GM21381 (cell line): ENCODE data around the gene TCP11L2.
"Not testable (repeated sequence)": the region's sequence is repeated elsewhere in the genome, so short reads cannot be mapped to it uniquely, and the experiment has no call there.

Source experiments
- ATAC-seq: cut with Tn5 transposase; IDR thresholded peaks from one replicate; pipeline ENCODE4 v1.9.1; 2021; ENCODE audit warnings: mild to moderate bottlenecking, moderate library complexity; ENCODE audit not compliant: unreplicated experiment

The TCP11L2 gene

DNA sequence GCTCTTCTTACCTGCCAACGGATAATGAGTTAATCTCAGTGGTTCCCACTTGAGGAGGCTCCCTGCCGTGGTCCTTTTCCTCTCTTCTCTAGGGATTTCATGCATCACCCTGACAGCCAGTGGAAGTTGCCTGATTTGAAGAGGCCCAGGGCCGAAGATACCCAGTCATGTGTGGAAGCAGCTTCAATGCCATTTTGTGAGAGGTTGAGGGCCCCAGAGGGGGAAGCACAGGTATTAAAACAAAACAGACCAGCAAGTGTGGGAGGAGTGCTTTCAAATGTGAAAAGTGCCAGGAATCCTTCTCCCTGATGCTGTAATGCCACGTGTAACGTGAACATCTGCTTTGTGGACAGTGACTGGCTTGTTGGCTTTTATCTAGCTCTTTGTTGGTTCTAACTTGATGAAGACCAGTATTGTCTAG, 1.5 kb downstream of the TCP11L2 start:
- ATAC-seq: no peak

DNA sequence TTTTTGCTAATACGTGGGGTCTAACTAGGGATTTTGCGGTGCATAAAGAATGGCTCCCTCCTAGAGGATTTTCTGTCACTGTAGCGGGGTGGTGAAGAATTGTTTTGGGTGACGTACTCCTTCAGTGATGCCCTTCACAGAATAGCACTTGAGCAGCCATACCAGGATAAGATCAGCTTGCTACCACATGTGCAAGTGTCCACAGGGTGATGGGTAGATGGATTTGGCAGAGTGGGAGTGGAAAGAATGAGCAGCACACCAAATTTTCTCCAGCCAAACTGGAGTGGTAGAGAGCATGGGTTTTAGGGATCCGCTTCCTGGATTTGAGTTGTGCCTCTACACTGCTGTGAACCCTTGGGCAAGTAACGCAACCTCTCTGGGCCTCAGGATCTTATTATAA, 2.3 kb downstream of the TCP11L2 start:
- ATAC-seq: no peak

DNA sequence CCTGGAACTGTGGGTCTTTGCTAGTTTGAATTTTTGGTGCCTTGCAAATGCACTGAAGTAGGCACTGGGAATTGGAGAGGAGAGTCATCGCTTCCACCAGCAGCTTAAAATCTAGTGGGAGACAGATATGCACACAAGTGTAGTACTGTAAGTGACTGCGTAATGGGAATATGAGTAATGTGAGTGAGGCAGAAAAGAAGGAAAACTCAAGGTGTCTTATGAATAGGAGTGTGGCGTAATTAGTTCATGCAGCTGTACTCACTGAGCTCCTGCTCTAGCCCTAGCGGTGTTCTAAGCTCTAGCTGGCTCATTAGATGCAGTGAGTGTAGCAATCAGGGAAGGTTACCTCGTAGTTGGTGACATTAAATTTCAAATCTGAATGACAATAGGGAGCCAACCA, 2.8 kb downstream of the TCP11L2 start:
- ATAC-seq: no peak

DNA sequence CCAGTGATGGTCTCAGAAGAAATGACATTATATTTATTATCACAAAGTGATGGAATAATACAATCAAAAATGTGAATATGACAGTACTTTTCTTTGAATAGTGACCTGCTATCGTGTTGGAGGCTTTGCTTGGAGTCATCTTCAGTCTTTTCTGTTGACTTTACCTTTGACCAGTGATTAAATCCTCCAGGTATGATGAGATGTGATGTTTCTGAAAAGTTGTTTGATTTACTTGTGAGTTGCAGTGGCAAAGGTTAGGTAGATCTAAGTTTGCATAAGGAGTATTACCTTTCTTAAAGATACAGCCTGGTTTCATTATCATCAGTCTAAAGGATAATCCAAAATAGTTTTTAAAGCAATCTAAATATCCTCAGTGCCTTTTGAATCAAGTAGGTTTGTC, 4.6 kb downstream of the TCP11L2 start:
- no peak for ATAC-seq

DNA sequence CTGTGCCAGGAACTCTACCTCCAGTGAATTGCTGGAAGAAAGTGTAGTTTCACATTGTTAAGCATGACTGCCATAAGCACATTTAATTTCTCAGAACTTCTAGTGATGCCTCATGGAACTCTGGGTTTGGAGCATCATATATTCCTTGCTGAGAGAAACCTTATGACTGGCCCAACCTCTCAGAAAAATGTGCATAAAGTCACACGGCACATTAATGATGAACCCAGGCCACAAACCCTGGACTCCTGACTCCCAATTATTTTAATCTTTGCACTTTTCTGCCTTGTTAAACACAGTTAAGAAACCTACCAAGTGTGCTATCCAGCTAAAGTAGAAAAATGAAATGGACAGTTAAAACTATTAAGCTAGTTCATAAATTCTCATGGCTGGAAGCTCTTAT, 5.6 kb downstream of the TCP11L2 start:
- ATAC-seq: no peak

DNA sequence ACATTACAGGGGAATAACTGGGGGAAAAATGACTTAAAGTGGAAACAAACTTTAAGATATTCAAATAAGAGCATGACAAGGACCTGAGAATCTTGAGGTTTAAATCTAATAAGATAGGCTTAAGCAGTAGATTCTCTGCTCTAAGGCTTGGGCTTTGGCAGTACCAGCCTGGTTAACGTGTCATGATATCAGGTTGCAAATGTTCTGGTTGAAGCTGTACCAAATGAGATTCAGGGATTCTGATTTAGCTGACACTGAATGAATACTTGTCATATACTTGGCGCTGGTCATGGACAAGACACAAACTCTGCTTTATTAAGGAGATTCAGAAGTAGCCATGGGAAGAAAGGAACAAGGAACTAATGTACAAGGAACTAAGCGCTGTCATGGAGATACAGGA, 6.1 kb downstream of the TCP11L2 start:
- ATAC-seq: no peak

DNA sequence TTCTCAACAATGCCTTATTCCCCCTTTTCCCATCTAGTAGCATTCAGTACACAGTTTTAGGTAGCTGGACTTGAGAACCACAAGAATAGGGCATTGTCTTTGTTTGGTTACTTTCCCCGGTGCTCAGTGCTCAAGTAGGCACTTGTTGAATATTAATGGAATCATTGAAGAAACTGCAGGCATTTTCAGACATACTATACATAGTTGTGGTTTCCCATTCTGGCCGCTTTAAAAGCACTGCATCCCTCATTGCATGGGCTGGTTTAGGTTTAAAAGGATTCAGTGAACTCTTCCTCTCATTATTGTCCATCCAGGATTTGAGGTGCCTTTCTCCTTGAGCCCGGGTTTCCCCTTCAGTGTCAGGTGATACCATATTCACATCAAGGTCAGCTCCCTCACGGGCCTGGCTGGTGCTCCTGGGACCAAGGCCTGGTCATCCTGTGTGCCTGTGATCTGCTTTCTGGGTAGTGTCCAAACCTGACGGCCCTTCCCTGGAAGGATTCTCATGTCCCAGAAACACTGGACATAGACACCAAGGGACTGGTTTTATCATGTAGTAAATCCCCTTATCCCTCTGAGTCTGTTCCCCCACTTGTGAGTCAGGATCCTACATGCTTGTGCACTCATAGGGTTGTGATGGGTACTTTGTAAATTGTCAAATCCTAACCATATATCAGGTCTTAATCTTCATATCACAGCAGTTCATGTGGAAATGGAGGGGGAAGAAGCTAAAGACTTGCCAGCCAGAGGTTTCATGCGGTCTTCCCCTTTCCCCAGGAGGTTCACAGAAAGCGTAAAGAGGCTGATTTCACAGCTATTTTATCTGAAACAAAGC, 7.4 kb downstream of the TCP11L2 start:
- no peak for ATAC-seq

DNA sequence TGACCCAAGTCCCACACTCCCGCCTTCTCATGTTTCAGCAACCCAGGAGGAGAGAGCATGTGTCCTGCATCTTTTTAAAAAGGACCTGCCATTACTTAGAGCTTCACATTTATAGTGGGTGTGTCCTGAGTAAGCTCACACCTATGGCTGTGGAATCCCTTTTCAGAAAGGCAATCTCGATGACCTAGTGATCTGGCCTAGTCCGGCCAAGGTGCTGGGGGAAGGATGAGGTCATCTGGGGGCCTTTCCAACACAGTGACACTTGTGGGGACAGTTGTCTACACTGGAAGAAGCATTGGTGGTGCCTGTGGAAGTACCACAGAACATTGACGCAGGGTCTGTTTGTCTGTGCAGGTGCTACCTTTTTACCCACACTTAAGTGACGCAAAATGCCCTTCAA, 8.2 kb downstream of the TCP11L2 start:
- no peak for ATAC-seq

DNA sequence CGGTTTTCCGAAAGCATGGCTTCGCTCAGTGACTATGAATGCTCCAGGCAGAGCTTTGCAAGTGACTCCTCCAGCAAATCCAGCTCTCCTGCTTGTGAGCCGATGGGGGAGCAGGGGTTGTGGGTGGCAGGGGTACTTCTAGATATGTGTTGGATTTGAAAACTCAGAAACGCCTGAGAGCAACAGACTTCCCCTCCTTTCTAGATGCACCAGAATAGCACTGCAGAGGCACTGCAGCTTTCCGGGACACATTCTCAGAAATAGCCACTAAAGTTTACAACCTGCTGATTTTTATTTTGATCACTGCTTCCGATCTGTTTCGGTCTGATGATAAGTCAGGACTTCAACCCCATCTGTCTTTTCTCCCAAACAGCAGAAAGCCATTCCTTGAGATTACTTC, 8.6 kb downstream of the TCP11L2 start:
- no peak for ATAC-seq

DNA sequence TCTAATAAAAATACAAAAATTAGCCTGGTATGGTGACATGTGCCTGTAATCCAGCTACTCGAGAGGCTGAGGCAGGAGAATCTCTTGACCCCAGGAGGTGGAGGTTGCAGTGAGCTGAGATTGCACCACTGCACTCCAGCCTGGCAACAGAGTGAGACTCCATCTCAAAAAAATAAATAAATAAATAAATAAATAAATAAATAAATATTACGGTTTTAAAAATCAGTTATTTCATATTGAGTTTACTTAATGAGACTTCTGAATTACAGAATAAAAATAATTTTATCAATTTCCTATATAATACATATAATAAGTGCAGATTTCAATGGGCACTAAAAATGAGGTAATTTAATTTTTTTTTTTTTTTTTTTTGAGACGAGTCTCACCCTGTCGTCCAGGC, 10.9 kb downstream of the TCP11L2 start:
- ATAC-seq: not testable (repeated sequence)

DNA sequence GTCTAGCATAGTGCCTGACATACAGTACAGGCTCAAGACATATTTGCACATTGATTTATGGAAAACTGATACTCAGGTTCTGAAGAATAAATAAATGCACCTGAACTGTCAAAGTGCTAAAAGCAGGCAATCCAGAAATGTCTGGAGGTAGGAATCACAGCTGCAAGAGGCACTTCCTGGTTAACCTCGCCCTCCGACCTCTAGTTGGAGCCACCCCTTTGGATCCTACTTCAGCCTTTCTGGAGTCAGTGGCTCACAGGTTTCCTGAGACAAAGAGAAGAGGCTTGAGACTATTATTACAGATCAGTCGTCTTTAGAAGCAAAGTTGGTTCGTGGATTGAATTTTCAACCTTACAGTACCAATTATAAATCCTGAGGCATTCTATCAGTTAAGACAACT, 13.0 kb downstream of the TCP11L2 start:
- no peak for ATAC-seq

DNA sequence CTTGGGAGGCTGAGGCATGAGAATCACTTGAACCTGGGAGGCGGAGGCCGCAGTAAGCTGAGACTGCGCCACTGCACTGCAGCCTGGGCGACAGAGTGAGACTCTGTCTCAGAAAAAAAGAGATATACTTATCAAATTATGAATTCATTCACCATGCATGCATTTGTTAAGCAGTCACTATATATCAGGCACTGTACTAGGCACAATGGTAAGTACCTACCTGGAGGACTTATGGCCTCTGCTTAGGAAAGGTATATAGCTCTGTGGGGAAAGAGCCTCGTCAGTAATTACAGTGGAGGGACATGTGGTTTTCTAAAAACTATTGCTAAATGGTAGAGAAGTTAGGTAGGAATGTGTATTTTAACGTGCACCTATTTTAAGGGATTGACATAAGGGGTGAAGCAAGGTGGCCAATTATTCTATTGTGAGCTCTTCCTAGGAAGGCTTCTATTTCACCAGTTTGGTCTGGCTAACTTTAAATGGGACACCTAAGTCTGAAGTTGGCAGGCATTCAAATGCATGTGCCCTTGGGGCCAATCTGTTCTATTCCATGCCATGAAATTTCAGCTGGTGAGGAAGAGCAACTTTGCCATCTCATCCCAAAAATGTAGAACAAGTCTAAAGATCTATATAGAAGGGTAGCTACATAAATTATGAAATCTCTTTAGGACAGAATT, 15.0 kb downstream of the TCP11L2 start:
- ATAC-seq: no peak

DNA sequence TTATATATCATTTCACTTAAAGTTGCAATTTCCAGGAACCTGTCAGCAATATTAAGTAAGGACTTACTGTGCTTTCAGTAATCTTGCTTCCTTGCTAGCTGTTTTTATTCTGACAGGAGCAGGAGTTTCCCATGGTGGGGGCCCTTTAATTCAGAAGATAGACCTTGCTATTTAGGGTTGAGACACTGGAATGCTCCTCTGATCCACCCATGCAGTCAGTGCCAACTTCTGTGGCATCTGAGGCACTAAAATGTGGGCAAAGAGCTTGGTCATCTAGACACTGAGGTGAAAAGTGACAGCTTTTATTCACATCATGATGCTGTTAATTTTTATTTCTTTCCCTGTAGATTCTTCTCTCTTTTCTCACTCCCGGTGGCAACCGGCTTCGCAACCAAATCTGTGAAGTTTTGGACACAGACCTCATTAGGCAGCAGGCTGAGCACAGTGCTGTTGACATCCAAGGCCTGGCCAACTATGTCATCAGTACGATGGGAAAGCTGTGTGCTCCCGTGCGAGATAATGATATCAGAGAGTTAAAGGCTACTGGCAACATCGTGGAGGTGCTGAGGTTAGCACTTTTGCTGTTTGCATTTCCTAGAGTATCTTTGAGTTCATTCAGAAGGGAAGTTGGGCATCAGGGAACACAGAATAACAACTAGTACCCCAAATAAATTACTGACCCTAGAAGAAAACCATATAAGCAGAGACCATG, 18.8 kb downstream of the TCP11L2 start:
- no peak for ATAC-seq

DNA sequence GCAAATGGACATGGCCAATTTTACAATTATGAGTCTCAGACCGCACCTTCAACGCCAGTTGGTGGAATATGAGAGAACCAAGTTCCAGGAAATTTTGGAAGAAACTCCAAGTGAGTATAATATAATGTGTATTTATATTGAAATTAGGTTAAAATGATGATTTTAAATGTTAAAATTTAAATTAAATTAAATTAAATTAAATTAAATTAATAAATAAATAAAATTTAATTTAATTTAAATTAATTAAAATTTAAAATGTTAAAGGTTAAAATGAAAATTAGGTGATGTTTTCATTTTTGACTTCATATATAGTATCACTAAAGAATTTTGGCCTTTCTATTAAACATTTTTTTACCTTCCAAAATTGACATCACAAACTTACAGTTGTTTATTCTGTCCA, 21.0 kb downstream of the TCP11L2 start:
- ATAC-seq: no peak

DNA sequence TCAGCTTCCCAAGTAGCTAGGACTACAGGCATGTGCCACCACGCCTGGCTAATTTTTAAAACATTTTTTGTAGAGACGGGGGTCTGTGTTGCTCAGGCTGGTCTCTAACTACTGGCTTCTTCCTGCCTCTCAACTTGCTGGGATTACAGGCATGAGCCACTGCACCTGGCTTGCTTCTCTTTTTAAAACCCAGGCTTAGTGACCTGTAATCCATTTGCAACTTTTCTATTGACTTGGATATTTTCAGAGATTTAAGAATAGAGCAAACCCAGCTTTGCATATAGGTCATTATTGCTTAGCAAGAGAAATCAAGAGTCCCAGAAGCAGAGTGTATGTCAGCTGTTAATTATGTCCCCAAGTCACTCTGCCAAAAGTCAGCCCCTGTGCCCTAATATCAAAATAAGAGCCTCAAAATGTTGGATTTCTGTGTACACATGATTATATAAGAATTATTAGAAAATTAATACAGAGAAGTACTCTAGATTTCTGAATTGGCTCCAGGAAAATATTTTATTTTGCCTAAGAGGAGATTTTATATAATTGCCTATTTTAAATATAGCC, 24.9 kb downstream of the TCP11L2 start:
- ATAC-seq: no peak

DNA sequence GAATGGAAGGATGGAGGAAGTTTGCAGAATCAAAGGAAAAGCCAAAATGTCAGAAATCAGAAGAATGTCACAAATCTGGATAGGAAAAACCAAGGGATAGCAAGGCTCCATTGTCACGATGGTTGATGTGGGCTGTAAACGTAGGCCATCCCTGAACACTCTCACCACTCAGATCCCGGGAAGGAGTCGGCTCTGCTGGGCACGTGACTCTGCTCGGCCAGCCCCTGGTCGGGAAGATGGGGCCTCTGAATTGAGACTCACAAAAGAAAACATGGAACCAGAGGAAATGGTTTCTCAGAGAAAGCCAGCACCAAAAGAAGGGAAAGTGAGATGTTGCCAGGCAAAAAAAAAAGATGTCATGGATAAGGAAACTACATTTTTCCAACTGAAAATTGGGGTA, 26.2 kb downstream of the TCP11L2 start:
- no peak for ATAC-seq

DNA sequence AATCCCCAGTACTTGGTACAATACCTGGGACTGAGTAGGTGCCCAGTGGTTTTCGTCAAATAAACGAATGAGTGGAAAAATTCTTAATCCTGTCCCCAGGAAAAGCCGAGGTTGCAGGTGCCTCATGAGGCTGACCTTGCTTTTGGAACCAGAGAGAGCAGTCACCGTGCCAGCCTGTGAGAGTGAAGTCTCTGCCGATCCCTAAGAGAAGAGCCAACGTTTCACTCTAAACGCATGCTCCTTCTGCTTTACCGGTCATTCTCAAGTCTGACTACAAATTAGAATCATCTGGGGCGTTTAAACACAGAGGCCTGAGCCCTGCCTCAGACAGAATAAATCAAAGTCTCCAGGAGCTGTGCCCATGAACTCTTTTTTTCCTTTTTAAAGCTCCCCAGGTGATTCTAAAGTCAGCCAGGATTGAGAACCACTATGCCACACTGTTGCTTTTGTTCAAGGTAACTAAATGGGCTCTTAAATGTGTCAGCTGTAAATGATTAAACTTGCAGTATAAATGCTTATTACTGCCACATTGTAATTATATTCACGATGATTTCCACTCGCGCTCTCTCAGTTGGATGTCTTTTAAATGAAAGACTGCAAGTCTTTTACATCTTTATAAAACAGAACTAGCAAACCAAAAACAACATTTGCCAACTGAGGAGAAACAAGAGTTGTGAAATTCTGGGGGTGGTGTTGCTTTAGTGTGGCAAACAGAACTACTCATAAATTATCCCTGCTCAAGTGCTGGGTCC, 26.9 kb downstream of the TCP11L2 start:
- no peak for ATAC-seq

DNA sequence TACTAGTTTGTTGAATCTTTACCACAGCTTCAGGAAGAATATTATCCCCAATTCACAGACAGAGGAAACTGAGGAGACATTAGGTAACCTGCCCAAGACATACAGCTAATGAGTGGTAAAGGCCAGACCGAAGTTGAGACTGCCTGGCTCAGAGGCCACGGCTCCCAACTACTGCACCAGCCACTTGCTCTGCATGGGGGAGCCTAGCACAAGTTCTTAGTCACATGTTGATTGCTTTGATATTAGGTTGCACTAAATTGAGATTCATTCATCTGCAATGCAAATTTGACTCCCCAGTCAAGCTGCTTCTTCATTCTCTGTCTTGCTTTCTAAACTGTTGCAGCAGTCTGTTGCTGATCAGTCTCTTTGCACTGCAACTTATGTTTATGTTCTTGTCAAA, 29.1 kb downstream of the TCP11L2 start:
- ATAC-seq: no peak

DNA sequence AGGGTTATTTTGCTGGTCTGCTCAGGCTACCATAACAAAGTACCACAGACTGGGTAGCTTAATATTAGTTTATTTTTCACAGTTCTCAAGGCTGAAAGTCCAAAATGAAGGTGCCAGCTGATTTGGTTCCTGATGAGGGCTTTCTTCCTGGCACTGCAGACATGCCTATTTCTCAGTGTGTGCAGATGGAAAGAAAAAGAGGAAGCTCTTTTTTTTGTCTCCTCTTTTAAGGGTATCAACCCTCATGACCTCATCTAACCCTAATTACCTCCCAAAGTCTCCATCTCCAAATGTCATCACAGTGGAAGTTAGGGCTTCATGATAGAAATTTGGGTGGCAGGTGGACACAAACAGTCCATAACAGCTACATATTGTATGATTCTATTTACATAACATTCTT, 30.0 kb downstream of the TCP11L2 start:
- no peak for ATAC-seq

DNA sequence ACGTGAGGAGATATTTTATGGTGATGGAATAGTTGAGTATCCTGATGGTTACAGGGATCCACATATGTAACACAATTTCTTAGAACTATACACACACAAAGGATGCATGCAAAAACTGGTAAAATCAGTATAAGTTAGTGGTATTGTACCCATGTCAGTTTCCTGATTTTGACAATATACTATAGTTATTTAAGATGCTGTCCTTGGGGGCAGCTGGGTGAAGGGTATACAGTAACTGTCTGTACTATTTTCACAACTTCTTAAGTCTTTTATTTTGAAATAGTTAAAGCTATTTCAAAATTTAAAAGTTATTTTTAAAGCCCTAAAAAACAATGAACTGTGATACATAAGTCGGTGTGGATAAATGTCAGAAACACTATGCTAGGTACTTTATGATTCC, 30.5 kb downstream of the TCP11L2 start:
- ATAC-seq: no peak

DNA sequence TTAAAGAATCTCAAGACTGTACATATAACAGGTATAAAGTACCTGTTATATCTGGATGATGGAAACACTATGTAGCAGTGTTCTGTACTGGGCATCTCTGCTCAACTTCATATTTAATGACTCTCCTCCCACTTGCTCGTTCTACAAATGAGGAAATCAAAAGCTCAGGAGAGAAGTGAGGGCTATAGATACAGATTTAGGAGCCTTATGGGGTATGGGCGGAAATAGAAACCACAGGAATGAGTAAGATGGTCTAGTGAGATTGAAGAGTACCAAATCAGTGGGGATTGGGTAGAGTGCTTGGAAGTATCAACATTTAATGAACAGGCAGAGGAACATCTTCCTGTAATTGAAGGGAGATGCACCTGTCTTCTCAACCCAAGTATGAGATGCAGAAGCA, 31.2 kb downstream of the TCP11L2 start:
- no peak for ATAC-seq
